IMR-90 (cell line): ENCODE measurements around the gene FAM163A. TPM values are rescaled to one million over a fixed set of nuclear protein-coding genes. Genes with fewer than 3 reads are reported as not detected.

Experiments
- ATAC-seq: fragments of 200-7000 bp; cut with Tn5 transposase; 2 replicates; pipeline ENCODE4 v1.9.1; 2020; ENCODE audit warnings: low read depth, mild to moderate bottlenecking, moderate library complexity
- BruUV-seq: library from RNA; stranded (reverse); fragments of 400-500 nt; replicated peaks from 2 replicates; lab custom pipeline; 2021; lab: Mats Ljungman, UMichigan
- CTCF ChIA-PET: fragments of 300-600 bp; formaldehyde crosslinking; extraction: SDS; loops from one replicate; lab custom pipeline; 2021; ENCODE audit warnings: antibody characterized with exemption; lab: Yijun Ruan, JAX
- POLR2A ChIA-PET: fragments of 300-600 bp; sonication (Branson Sonifier 250); formaldehyde crosslinking; loops from one replicate; lab custom pipeline; 2022; ENCODE audit warnings: antibody characterized with exemption; ENCODE audit not compliant: unreplicated experiment; lab: Charles Lee
- DNase-seq: peaks from one replicate; pipeline ENCODE4 v3.0.0; 2013
- H2AFZ ChIP-seq: replicated peaks from 2 replicates; pipeline ENCODE3; 2013; ENCODE audit warnings: low read length, mild to moderate bottlenecking; ENCODE audit not compliant: poor library complexity
- H2AK5ac ChIP-seq: 2 replicates; pipeline ENCODE4 v1.6.1; 2013; ENCODE audit warnings: low read depth, low read length, inconsistent platforms
- H2AK9ac ChIP-seq: replicated peaks from 2 replicates; pipeline ENCODE3; 2013; ENCODE audit warnings: mild to moderate bottlenecking, low read depth, low read length, moderate library complexity; ENCODE audit not compliant: poor library complexity
- H2BK120ac ChIP-seq: 2 replicates; pipeline ENCODE4 v1.6.1; 2013; ENCODE audit warnings: low read depth, low read length, inconsistent platforms
- H2BK15ac ChIP-seq: 3 replicates; pipeline ENCODE4 v1.6.1; 2013; ENCODE audit warnings: low read depth, low read length, inconsistent platforms
- H2BK20ac ChIP-seq: 2 replicates; pipeline ENCODE4 v1.6.1; 2013; ENCODE audit warnings: low read depth, mild to moderate bottlenecking, inconsistent platforms, low read length, moderate library complexity
- H2BK5ac ChIP-seq: 2 replicates; pipeline ENCODE4 v1.6.1; 2013; ENCODE audit warnings: mild to moderate bottlenecking, low read depth, low read length, inconsistent platforms; ENCODE audit not compliant: poor library complexity, severe bottlenecking
- H3K14ac ChIP-seq: replicated peaks from 2 replicates; pipeline ENCODE4 v1.6.1; 2013; ENCODE audit warnings: low read depth, low read length, inconsistent platforms
- H3K18ac ChIP-seq: 2 replicates; pipeline ENCODE4 v1.6.1; 2013; ENCODE audit warnings: low read depth, low read length, control low read depth
- H3K23ac ChIP-seq: 2 replicates; pipeline ENCODE4 v1.6.1; 2013; ENCODE audit warnings: low read depth, low read length, inconsistent platforms
- H3K27ac ChIP-seq: 2 replicates; pipeline ENCODE4 v1.5.1; 2013; ENCODE audit warnings: mild to moderate bottlenecking, control low read depth, low read length; ENCODE audit not compliant: insufficient read depth
- H3K27me3 ChIP-seq: 2 replicates; pipeline ENCODE4 v1.6.1; 2013; ENCODE audit warnings: low read length; ENCODE audit not compliant: control insufficient read depth, insufficient read depth
- H3K36me3 ChIP-seq: 2 replicates; pipeline ENCODE4 v1.6.1; 2013; ENCODE audit warnings: low read length, mixed read lengths; ENCODE audit not compliant: control insufficient read depth, insufficient read depth
- H3K4ac ChIP-seq: 2 replicates; pipeline ENCODE4 v1.6.1; 2013; ENCODE audit warnings: low read depth, low read length, inconsistent platforms
- H3K4me1 ChIP-seq: 2 replicates; pipeline ENCODE4 v1.6.1; 2013; ENCODE audit warnings: low read length, mixed read lengths; ENCODE audit not compliant: control insufficient read depth, insufficient read depth
- H3K4me2 ChIP-seq: 2 replicates; pipeline ENCODE4 v1.6.1; 2013; ENCODE audit warnings: low read depth, mild to moderate bottlenecking, control low read depth, low read length, moderate library complexity
- H3K4me3 ChIP-seq: 2 replicates; pipeline ENCODE4 v1.5.1; 2013; ENCODE audit warnings: low read depth, mild to moderate bottlenecking, control low read depth, low read length, moderate library complexity; ENCODE audit not compliant: insufficient read depth
- H3K56ac ChIP-seq: 2 replicates; pipeline ENCODE4 v1.6.1; 2013; ENCODE audit warnings: low read length, inconsistent platforms; ENCODE audit not compliant: insufficient read depth; ENCODE audit errors: extremely low read depth
- H3K79me1 ChIP-seq, 2 experiments: 2 replicates each; pipeline ENCODE4 v1.6.1; 2013; ENCODE audit warnings: low read length in 2 of 2, inconsistent platforms in 1 of 2, low read depth in 1 of 2
- H3K9ac ChIP-seq: 2 replicates; pipeline ENCODE4 v1.6.1; 2013; ENCODE audit warnings: low read depth, low read length, control low read depth
- H3K9me1 ChIP-seq: 2 replicates; pipeline ENCODE4 v1.6.1; 2013; ENCODE audit warnings: low read length, inconsistent platforms; ENCODE audit not compliant: insufficient read depth
- H3K9me3 ChIP-seq: 2 replicates; pipeline ENCODE4 v1.6.1; 2013; ENCODE audit warnings: low read length; ENCODE audit not compliant: control insufficient read depth, insufficient read depth
- H4K20me1 ChIP-seq: 2 replicates; pipeline ENCODE4 v1.6.1; 2013; ENCODE audit warnings: low read length, inconsistent platforms; ENCODE audit not compliant: insufficient read depth
- H4K5ac ChIP-seq: 2 replicates; pipeline ENCODE4 v1.6.1; 2013; ENCODE audit warnings: mild to moderate bottlenecking, low read depth, low read length, control low read depth
- H4K8ac ChIP-seq, 2 experiments: 2 replicates each; pipeline ENCODE4 v1.6.1; 2013; ENCODE audit warnings: low read depth in 2 of 2, low read length in 2 of 2, control low read depth in 1 of 2, inconsistent platforms in 1 of 2
- H4K91ac ChIP-seq: 2 replicates; pipeline ENCODE4 v1.6.1; 2013; ENCODE audit warnings: low read depth, low read length, inconsistent platforms; ENCODE audit not compliant: insufficient read depth
- ELK1 ChIP-seq: fragments of 150-350 bp; IDR thresholded peaks from 2 replicates; pipeline ENCODE4 v1.6.1; 2016; ENCODE audit warnings: low read depth, mild to moderate bottlenecking, low read length, moderate library complexity, borderline replicate concordance
- RCOR1 ChIP-seq: IDR thresholded peaks from 2 replicates; pipeline ENCODE4 v1.6.1; 2012; ENCODE audit warnings: mild to moderate bottlenecking, low read length, improper control_type of control experiment; ENCODE audit not compliant: insufficient replicate concordance
- SMC3 ChIP-seq: fragments of 150-350 bp; IDR thresholded peaks from 2 replicates; pipeline ENCODE4 v1.6.1; 2016; ENCODE audit warnings: low read depth, mild to moderate bottlenecking, antibody characterized with exemption, low read length, moderate library complexity
- WGBS, 2 experiments: methylation state at CpG; one replicate each; pipeline versions ENCODE4 v1.1.5 to v1.1.7; 2013; ENCODE audit warnings: missing lambda C conversion rate in 2 of 2; ENCODE audit not compliant: insufficient read length in 1 of 2; ENCODE audit errors: extremely low coverage in 2 of 2; 5-methylcytosine and 5-hydroxymethylcytosine counted together
- dilution Hi-C: fragments of 300-500 bp; cut with HindIII; formaldehyde crosslinking; loops from one replicate; pipeline ENCODE4 v1.14.3; 2018; ENCODE audit warnings: low sequenced_read_pairs; ENCODE audit not compliant: unreplicated experiment
- in situ Hi-C: fragments of 300-500 bp; cut with MboI; formaldehyde crosslinking; loops from 3 replicates; pipeline ENCODE4 v1.14.3; 2019; ENCODE audit warnings: low sequenced_read_pairs, inconsistent platforms, mixed read lengths
- intact Hi-C: fragments of 100-400 bp; cut with micrococcal nuclease; formaldehyde crosslinking; loops from 2 replicates; pipeline ENCODE4 v1.10.0; 2022
- polyA plus RNA-seq, 3 experiments: library from polyadenylated mRNA; depleted of rRNA; stranded (reverse); fragments of >200 nt; gene quantifications; 2 replicates each; pipeline ENCODE4 v1.2.3, GENCODE V29; 2012; ENCODE audit warnings: low replicate concordance in 1 of 3
- total RNA-seq: library from RNA; depleted of rRNA; stranded (reverse); fragments of >200 nt; gene quantifications from 2 replicates; pipeline ENCODE4 v1.2.3, GENCODE V29; 2012

FAM163A gene
- total and polyA plus RNA-seq, 2 of the 4 experiments (the other 2 are of a cell fraction), result not detected

GRCh38 chr1:179814546-179814838, 71.4 kb downstream of the FAM163A start:
- DNase-seq (no peak), ATAC-seq (peak; percentile 53)
- Histone ChIP-seq H3K27me3 (peaks cover 33% of the 10 kb centered on the region), H3K9ac (no peak overlapping the region), H3K4ac (no peak overlapping the region), H3K14ac (no peak overlapping the region), H3K4me3 (peak overlapping the region; percentile 56), H3K36me3 (no peaks in the 10 kb centered on the region), H2BK20ac (no peak overlapping the region), H4K91ac (no peak overlapping the region), H3K18ac (no peak overlapping the region), H4K8ac (peak overlapping the region in 1 of 2 experiments; percentile 47; a peak in 1 of 4 replicates), H3K9me3 (no peaks in the 10 kb centered on the region), H3K27ac (no peak overlapping the region), H3K4me2 (peak overlapping the region; percentile 99), H2BK120ac (no peak overlapping the region), H3K4me1 (peaks cover 22% of the 10 kb centered on the region), H2AFZ (peak overlapping the region; percentile 98), H3K79me1 (no peaks in the 10 kb centered on the region), H2BK5ac (no peak overlapping the region), H2BK15ac (no peak overlapping the region), H2AK5ac (no peak overlapping the region), H4K5ac (no peak overlapping the region), H2AK9ac (peak overlapping the region; percentile 79), H4K20me1 (no peaks in the 10 kb centered on the region), H3K23ac (no peak overlapping the region), H3K56ac (no peak overlapping the region), H3K9me1 (peaks cover 5% of the 10 kb centered on the region; the same call in 1 of the 2 replicates)
- CTCF ChIA-PET, result interaction anchor here (0.6 to 6.2 kb wide), 21 partner anchors 9 to 216 kb away, joined by 3 to 104 read pairs (median 4); no protein-coding TSS in a partner anchor
- BruUV-seq, result no TSS peak
- TF ChIP-seq SMC3, result no peak
- TF ChIP-seq RCOR1, result no peak
- no peak for TF ChIP-seq ELK1
- WGBS, 2 experiments, result 20% methylated on average over 2 of the region's 16 CpGs; no CpG with 5 or more reads in 1 of the 2 experiments
- in situ Hi-C loops (loop anchor here (5.0 to 25.0 kb wide), 2 partner anchors 107 to 577 kb away; partner anchors contain the start of gene ABL2), intact Hi-C loops (loop anchor here (1.0 to 5.0 kb wide), 3 partner anchors 108 to 562 kb away; partner anchors contain the start of gene AXDND1), dilution Hi-C loops (no loop called here)
- POLR2A ChIA-PET, result interaction anchor here (0.5 kb wide), 1 partner anchor 13 kb away, joined by 3 read pairs; no protein-coding TSS in a partner anchor
